Neural progenitor cell (in vitro differentiated cells): ENCODE results near the gene FUNDC2.

Source experiments
- EZH2 ChIP-seq: fragments of 200-600 bp; sonication (generic); IDR thresholded peaks from 2 replicates; pipeline ENCODE4 v1.6.1; 2017; ENCODE audit warnings: antibody characterized with exemption, mild to moderate bottlenecking, moderate library complexity
- EZH2phosphoT487 ChIP-seq: fragments of 200-600 bp; sonication (generic); IDR thresholded peaks from 2 replicates; pipeline ENCODE4 v1.6.1; 2017; ENCODE audit warnings: antibody characterized with exemption
- TF ChIP-seq, protein P1 (sequence below): fragments of 200-600 bp; sonication (generic); IDR thresholded peaks from 2 replicates; pipeline ENCODE4 v1.5.1; 2017; ENCODE audit warnings: antibody characterized with exemption, mild to moderate bottlenecking

DNA sequence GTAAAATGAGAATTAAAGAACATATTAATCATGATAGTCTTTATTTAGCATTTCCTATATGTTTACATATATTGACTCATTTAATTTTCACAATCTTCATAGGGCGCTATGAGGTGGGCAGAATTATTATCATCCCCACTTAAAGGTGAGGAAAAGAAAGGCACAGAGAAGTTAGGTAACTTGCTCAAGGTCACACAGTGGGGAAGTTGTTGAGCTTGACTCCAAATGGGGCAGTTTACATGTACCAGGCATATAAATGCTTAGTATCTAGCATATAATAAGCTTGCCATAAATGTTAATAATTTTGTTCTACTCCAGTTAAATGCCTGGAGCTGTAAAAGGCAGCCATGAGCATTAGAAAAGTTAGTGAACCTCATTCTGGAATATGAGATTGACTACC is 42.8 kb downstream of the FUNDC2 start:
- TF ChIP-seq, protein P1, sequence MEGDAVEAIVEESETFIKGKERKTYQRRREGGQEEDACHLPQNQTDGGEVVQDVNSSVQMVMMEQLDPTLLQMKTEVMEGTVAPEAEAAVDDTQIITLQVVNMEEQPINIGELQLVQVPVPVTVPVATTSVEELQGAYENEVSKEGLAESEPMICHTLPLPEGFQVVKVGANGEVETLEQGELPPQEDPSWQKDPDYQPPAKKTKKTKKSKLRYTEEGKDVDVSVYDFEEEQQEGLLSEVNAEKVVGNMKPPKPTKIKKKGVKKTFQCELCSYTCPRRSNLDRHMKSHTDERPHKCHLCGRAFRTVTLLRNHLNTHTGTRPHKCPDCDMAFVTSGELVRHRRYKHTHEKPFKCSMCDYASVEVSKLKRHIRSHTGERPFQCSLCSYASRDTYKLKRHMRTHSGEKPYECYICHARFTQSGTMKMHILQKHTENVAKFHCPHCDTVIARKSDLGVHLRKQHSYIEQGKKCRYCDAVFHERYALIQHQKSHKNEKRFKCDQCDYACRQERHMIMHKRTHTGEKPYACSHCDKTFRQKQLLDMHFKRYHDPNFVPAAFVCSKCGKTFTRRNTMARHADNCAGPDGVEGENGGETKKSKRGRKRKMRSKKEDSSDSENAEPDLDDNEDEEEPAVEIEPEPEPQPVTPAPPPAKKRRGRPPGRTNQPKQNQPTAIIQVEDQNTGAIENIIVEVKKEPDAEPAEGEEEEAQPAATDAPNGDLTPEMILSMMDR: no peak
- TF ChIP-seq EZH2phosphoT487 (no peak), EZH2 (no peak)
